Stimulated activated CD4-positive, alpha-beta T cell treated with anti-CD3 and anti-CD28 coated beads, Interleukin-1b, Interleukin-23, amount 100 ng/mL, for 48 hours (primary cell): ENCODE measurements around the gene ANKRD12.
"Not testable (repeated sequence)": the region's sequence is repeated elsewhere in the genome, so short reads cannot be mapped to it uniquely, and the experiment has no call there.

Source experiments
- DNase-seq: peaks from one replicate; pipeline ENCODE4 v3.0.0-alpha.2; 2020

ANKRD12 gene

DNA sequence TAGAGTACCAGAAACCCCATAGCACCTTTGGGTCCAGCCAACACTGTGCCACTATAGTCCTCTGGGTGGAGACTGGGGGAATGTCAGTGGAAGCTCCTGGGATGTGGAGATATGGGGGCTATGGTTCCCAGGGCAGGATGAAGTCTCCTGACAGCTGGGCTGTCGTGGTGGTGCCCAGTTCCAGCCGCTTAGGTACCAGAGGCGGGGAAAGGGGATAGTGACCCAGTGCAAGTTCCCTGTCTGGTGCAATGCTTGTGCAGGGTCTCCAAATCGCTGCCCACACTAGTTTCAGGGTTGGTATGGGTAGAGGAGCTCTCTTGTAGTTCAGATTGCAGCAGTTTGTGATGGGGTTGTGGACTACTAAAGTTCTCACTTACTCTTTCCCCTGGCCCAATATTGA lies 97.9 kb downstream of the ANKRD12 start:
- no peak for DNase-seq

DNA sequence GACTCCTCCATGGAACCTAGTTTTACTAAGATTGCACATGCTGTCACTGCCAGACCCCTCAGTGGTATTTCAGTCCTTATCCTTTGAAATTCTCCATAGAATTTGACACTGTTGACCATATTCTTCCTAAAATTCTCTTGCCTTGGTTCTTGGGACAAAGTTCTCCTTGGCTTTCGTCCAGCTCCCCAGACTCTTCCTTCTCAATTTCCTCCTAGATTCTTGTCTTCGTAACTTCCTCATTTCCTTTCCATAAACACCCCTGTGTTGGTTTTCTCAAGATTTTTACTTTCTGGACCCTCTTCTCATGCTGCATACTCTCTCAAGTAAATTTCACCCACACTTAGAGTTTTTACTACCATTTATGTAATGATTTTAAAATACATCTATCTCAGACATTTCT lies 101.4 kb downstream of the ANKRD12 start:
- no peak for DNase-seq

DNA sequence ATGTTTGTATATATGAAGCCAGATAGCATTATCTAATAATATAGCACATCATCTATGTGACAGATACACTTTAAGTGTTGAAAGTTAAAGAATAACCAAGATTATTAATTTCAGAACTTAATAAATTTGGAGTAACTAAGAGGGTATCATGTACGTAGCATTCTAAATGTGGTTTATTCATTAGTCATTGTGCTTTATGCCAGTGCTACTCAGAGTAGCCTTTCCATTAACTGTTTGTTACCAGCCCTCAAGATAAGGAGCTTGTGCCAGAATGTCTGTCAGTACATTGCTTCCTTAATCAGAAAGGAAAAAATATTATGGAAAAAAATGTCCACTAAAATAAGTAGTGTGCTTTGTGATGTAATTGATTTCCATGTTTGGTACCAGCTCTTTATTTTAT lies 103.1 kb downstream of the ANKRD12 start:
- no peak for DNase-seq

DNA sequence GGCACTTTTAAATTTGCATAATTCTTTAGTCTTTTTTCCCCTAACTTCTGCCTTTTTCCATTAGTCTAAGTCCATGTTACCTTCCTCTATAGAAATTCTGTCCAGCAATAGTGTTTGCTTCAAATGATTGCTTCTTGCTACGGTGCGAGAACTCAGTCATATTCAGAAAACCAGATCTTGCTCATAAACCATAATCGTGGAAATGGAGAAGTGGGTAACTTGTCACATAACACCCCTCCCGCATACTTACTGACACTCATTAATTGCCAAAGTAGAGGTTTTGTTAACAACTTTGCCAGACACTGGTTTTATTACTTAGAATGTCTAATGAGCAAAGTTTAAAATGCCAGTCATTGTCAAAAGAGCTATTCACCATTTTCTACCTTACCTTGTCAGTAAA lies 103.7 kb downstream of the ANKRD12 start:
- DNase-seq, result no peak

DNA sequence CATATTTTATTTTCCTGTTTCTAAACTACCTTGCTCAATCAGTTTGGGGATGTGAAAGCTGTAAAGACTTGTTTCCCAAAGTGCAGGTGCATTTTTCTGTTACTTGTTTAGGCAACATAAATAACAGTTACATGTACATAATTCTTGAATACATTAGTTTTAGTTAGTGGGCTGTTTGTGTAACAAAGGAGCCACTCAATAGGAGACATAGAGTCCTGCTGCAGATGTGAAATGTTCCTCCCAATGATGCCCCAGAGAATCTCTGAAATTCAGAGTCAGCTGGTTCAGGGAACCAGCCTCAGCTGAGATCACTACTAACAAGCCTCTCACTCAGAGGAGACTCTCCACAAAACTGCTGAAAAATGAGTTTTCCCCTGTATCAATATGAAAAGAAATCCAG lies 106.4 kb downstream of the ANKRD12 start:
- DNase-seq, result no peak

DNA sequence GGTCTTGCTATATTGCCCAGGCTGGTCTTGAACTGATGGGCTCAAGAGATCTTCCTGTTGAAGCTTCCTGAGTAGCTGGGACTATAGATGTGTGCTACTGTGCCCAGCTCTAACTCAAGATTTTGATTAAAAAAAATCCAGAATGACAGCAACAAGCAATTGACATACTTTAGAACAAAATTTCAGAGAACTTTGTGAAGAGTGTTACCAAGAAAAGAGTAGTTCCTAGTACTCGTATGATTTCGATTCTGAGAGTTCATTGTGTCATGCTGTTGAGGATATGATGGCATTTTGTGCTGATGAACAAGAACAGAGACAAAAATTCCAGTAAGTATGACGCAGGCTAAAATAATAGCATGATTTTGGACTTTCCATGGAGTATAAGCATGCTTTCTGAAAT lies 107.8 kb downstream of the ANKRD12 start:
- DNase-seq, result no peak

DNA sequence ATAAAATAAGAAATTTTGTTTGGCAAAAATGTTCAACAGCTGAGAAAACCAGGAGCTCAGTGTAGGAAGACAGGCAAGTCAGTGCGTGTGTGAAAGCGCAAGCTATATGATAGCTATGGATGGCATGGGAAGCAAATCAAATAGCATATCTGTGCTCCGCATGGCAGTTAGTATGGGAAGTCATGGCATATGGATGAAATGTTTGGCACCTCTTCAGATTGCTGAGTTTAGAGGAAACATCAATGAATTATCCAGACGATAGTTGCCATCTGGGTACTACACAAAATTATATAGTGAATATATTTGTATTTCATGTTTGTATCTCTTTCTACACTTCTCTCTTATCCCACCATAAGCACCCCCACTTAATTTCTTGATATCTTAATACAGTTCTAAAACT lies 112.1 kb downstream of the ANKRD12 start:
- no peak for DNase-seq

DNA sequence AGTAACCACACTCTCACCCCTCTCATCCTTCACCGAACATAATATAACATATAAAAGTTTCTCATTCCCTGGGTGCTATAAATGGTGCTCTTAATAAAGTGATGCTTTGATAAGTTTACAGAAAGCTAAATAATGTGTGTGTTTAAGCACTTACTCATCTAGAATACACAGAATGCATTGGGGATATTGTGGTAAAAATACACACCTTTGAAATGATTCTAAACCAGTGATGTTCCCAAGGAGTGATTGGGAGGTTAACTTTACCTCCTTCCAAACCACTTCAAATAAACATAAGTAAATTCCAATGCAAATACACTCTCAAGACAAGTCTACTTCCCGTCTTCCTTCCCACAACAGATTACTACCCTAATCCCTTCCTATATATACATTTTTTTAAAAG lies 112.7 kb downstream of the ANKRD12 start:
- no peak for DNase-seq

DNA sequence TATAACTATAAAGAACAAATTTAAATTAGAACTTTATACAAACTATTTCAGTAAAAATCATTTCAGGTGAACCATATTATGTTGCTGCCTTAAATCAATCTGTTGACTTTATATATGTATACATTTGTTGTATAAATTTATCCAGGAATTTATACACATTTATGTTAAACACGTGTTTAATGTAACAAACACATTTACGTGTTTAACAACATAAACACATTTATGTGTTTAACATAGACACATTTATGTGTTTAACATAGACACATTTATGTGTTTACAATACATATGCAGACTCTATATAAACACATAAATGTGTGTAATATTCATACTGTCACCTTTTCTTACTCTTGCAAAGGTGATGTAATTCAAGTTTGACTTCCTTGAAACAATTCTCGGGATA lies 122.6 kb downstream of the ANKRD12 start:
- DNase-seq, result no peak

DNA sequence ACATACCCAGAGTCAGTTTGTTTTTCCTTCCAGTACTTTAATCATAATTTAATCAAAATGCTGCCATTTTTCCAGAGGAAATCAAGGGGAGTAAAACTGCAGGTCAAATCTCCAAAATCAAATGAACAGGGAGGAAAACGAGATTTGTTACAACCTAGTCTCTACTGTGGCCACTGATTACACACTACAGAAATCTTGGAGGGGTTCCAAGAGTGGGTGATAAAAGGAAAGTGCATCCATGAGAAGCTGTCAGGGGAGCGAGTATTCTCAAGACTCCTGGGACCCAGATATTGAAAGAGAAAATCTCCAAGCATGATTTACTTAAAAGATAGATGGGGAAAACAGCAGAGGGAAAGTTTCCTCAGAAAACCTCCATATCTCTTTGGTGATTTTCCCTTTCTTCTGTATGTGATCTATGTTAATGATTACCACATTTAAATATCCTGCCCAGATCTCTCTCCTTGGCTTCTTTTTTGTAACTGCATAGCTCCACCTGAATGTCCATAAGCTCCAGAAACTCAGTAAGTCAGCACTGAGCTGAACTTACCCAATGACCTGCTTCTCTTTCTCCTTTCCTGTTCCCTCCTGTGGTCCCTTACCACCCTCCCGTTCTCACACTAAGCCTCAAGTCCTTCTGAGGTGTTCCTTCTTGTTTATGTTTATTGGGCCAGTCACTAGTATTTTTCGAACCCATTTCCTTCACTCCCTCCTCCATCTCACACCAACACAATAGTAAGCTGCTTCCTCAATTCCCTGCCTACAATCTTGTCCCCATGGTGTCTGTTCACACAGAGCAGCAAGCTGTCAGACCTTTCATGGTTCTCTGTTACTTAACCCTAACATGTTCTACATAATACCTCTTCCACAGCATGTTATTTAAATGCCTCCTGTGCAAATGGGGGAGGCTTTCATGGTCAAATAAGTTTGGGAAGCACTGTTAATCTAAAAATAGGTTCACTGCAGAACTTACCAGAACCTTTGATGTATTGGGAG lies 124.1 kb downstream of the ANKRD12 start:
- no peak for DNase-seq

DNA sequence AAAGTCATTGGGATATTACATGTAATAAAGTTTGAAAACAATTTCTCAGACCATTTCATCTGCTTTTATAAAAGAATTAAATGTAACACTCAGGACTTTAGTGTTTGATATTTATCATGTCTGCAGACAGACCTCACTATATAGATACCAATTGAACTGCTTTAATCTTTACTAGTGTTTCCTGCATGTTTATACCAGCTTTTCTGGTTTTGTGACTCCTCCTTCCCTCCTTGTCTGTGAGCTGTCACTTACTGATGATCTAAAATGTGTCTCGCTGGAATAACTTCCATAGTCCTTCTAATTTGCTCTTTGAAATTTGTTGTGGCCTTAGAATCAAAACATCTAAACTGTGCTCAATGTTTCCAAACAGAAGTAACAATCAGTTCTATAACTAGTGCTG lies 126.7 kb downstream of the ANKRD12 start:
- no peak for DNase-seq

DNA sequence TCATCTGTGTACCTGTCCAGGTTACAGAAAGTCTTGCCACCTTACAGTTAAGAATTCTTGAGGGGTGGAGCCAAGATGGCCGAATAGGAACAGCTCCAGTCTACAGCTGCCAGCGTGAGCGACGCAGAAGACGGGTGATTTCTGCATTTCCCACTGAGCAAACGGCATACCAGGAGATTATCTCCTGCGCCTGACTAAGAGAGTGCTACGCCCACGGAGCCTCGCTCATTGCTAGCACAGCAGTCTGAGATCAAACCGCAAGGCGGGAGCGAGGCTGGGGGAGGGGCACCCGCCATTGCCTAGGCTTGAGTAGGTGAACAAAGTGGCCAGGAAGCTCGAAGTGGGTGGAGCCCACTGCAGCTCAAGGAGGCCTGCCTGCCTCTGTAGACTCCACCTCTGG lies 128.2 kb downstream of the ANKRD12 start:
- not testable (repeated sequence) for DNase-seq

DNA sequence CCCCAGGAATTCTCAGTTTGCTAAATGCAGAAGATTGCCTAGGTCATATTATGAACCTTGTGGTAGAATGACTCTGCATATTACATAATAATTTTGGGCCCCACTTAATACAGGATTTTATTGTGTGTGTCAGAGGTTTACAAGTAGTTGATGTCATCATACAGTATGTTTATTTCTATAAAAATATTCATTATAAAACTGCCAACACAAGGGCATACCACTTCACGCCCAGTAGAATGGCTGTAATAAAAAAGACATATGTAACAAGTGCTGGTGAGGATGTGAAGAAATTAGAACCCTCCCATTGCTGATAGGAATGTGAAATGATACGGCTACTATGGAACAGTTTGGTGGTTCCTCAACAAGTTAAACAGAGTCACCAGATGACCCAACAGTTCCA lies 136.6 kb downstream of the ANKRD12 start:
- DNase-seq, result no peak

DNA sequence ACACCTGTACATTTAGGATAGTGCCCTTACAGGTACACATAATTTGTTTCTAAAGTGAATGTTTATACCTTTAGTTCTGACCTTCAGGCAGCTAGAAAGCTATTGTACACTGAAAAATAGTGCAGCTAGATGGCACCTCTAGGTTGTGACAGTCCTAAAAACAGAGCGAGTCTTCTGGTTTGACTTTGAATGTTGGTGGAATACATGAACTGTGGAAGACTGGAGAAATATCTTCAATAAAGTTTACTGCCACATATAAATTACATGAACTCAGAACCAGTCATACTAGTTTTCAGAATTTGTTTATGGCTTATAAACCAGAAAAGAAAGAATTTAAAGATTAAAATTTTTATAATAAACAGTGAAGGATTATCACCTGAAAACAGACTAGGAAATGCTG lies 139.3 kb downstream of the ANKRD12 start:
- no peak for DNase-seq

DNA sequence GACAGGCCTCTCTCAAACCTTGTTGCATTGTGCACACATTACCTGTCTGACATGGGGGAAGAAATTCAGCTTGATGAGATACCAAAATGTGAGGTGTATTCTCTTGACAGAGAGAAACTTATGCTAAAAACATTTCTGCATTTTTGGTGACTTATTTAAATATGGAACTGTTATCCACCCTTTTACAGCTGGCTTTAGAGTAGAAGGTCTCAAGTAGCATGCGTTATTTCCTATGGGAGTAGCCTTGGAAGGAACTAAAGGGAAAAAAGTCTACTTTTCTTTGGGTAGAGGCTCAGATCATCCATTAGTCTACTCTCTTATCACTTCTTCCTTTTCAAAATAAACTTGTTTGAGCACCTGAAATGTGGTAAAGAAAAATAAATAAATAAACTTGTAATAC lies 141.4 kb downstream of the ANKRD12 start:
- DNase-seq, result no peak

DNA sequence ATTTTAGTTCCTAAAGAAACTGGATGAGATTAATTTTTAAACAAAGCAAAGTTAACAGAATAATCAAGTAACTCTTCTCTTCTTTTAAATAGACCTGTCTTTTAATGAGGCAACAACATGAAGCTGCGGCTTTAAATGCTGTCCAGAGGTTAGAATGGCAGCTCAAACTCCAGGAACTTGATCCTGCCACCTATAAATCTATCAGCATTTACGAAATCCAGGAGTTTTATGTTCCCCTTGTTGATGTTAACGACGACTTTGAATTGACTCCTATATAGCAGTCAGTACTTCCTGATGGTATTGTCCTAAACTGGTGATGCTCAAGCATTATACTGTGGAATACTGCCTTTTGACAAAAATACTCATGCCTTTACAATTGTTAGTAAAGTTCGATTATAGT lies 144.3 kb downstream of the ANKRD12 start:
- DNase-seq, result no peak

DNA sequence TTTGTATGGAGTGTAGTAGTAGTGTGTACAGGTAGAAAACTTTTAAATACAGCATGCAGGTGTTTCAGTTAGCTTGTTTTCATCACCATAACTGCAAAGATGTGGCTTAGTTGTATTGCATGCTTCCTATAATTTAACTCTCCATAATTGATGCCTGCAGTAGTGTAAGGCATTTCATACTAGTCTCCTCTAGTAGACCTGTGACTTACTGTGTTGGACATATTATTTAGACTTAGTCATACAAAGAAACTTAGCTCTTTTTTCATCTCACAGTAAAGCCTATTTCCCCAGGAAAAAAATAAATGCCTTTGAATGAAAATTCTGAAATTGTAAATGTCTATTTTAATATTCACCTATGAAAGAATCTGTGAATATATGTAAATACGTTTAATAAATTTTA lies 145.2 kb downstream of the ANKRD12 start:
- no peak for DNase-seq

DNA sequence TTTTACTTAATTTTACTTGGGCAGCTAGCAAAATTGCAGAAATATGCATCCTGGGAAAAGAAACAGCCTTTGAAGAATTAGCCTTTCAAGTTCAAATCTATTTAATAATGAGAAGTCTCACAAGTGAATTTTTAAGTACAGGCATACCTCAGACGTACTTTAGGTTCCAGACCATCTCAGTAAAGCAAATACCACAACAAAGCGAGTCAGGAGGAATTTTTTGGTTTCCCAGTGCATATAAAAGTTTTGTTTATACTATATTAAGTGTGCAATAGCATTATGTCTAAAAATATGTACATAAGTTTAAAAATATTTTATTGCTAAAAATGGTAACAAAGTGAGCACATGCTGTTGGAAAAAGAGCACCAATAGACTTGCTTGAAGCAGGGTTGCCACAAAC lies 147.2 kb downstream of the ANKRD12 start:
- DNase-seq, result no peak

DNA sequence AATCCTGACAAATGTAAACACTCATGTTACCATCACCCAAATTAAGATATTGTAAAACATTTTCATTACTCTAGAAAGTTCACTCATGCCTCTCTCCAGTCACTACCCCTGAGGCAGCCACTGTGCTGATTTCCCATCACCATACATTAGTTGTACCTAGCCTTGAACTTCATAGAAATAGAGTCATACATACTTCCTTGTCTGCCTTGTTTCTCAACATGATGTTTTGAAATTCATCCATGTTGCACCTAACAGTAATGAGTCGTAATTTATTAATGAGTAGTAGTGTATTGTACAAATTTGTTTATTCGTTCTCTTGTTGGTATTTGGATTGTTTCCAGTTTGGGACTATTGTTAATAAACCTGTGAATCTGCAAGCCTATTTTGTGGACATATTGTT lies 149.0 kb downstream of the ANKRD12 start:
- no peak for DNase-seq

DNA sequence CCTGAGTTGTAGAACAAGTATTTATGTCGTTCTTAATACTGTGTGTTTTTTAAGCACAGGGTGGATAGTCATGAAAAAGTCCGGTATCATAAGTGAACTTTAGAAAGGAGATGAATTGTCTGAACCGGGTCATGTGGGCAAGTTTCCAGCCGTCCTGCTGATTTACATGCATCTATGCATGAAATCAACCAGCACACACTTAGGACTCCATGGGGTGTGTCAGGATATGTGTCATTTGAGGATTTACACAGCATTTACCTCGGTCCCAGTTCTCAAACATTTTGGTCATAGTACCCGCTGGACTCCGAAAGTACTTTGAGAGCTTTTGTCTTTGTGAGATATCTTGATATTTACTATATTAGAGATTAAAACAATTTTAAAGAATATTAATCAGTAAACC lies 150.5 kb downstream of the ANKRD12 start:
- no peak for DNase-seq

DNA sequence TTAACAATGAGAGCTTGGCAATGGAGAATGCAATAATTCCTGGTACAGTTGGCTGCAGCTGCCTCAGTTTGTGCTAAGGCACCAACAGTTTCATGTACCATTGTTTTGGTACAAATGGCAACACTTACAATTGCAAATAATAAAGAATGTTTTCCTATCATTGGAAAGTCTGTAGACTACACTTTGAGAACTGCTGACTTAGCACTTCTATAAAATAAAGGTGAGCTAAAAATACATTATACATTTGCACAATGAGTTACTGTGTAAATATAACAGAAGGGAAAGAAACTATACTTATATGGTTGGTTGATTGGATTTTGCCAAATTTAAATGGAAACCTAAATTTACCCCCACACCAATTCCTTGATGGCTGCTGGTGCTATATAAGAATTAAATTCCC lies 153.1 kb downstream of the ANKRD12 start:
- no peak for DNase-seq

DNA sequence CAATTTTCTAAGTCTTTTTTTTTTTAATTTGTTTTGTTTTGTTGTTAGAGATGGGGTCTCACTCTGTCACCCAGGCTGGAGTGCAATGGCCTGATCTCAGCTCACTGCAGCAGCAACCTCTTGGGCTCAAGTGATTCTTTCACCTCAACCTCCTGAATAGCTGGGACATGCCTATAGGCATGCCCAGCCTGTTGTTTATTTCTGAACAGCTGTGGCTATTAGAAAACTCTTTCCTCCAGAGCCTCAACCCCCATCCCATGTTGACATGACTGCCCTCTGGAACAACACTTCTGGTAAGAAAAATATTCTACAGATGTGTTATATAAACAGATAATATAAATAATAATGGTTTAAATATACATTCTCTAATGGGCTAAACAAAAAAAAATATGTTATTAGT lies 153.6 kb downstream of the ANKRD12 start:
- no peak for DNase-seq

DNA sequence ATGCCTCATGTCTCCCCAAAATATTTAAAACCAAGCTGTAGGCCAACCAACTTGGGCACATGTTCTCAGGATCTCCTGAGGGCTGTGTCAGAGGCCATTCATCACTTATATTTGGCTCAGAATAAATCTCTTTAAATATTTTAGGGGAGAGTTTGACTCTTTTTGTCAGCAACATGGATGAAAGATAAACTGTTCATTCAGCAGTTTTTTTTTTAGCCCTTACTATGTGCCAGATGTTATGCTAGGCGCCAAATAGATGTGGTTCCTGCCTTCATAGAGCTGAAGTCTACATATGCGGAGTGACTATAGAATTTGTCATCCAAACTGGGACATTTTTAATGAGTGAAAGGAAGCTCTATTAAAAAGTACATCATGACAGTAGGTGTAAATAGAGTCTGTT lies 155.5 kb downstream of the ANKRD12 start:
- DNase-seq, result no peak

DNA sequence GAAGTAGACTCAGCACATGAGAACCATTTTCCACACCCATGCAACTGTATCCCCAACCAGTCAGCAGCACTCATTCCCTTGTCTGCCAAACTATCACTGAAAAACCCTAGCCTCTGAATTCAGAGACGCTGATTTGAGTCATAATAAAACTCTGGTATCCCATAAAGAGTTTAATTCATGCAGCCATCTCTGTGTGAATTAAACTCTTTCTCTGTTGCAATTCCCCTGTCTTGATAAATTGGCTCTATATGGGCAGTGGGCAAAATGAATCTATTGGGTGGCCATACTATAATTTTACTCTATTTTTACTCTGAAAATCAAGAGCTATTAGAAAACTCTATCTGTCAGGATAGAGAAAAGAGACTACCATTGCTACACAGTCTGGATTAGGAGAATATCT lies 157.4 kb downstream of the ANKRD12 start:
- DNase-seq, result no peak
